Prostate gland (tissue), 2 donors: ENCODE results near the gene FAM24A.

Experiments
- CTCF ChIP-seq, 4 experiments: fragments of 200-600 bp in 2 of 4; fragments of 450-650 bp in 2 of 4; sonication (generic) in 2 of 4; IDR thresholded peaks; 1 replicate in 3 of 4; 2 replicates in 1 of 4; pipeline ENCODE4 v1.5.1; 2016 to 2019; ENCODE audit warnings: antibody characterized with exemption in 4 of 4, mild to moderate bottlenecking in 2 of 4, moderate library complexity in 2 of 4
- POLR2A ChIP-seq: fragments of 450-650 bp; IDR thresholded peaks from one replicate; pipeline ENCODE4 v1.6.1; 2016; ENCODE audit warnings: antibody characterized with exemption, mild to moderate bottlenecking

- TF ChIP-seq CTCF (IDR thresholded peaks at IDR 0.05): no peak
- TF ChIP-seq POLR2A: no peak
These were observed 20.9 kb downstream of the FAM24A start for GRCh38 chr10:122931088-122931906.
